HEK293 (cell line): ENCODE results near the gene RBM17.

Experiments used
- CTCF ChIA-PET: fragments of 350-600 bp; formaldehyde crosslinking; extraction: SDS; loops from one replicate; lab custom pipeline; 2021; ENCODE audit warnings: antibody characterized with exemption; lab: Yijun Ruan, JAX
- POLR2A ChIA-PET: fragments of 300-600 bp; formaldehyde crosslinking; extraction: SDS; loops from one replicate; lab custom pipeline; 2020; ENCODE audit warnings: antibody characterized with exemption, inconsistent platforms; lab: Yijun Ruan, JAX
- H3K27ac ChIP-seq: fragments of 200-500 bp; sonication (Bioruptor generic); 2 replicates; pipeline ENCODE4 v1.5.1; 2014; ENCODE audit warnings: low read depth, low read length, control low read depth, inconsistent platforms; ENCODE audit errors: extremely low read depth
- H3K36me3 ChIP-seq, 2 experiments: fragments of 200-500 bp in 1 of 2; sonication (Bioruptor generic) in 1 of 2; 1 replicate in 1 of 2; 2 replicates in 1 of 2; pipeline ENCODE4 v1.5.1; 2014 to 2017; ENCODE audit warnings: inconsistent platforms in 2 of 2, low read length in 2 of 2; ENCODE audit not compliant: control insufficient read depth in 2 of 2, insufficient read depth in 1 of 2
- H3K4me1 ChIP-seq: fragments of 200-500 bp; sonication (Bioruptor generic); 2 replicates; pipeline ENCODE4 v1.5.1; 2014; ENCODE audit warnings: mild to moderate bottlenecking, low read length, inconsistent platforms; ENCODE audit not compliant: control insufficient read depth, insufficient read depth
- H3K4me3 ChIP-seq: 2 replicates; pipeline ENCODE4 v1.5.1; 2011; ENCODE audit warnings: low read depth, mild to moderate bottlenecking, control low read depth, low read length, moderate library complexity
- H3K9me3 ChIP-seq: fragments of 200-500 bp; sonication (Bioruptor generic); 2 replicates; pipeline ENCODE4 v1.5.1; 2014; ENCODE audit warnings: low read depth, low read length, inconsistent platforms; ENCODE audit not compliant: control insufficient read depth, insufficient read depth
- HOXC10 ChIP-seq: sonication (generic); formaldehyde crosslinking; IDR thresholded peaks from 2 replicates; pipeline ENCODE4 v1.8.1; 2023; ENCODE audit warnings: mild to moderate bottlenecking, missing genetic modification reagents
- KLF16 ChIP-seq: fragments of 450-650 bp; formaldehyde crosslinking; IDR thresholded peaks from 2 replicates; pipeline ENCODE4 v1.5.1; 2017; ENCODE audit warnings: missing biosample characterization, missing genetic modification characterization
- MEIS1 ChIP-seq: sonication (generic); formaldehyde crosslinking; IDR thresholded peaks from 2 replicates; pipeline ENCODE4 v1.8.1; 2022; ENCODE audit warnings: missing genetic modification reagents, mild to moderate bottlenecking, borderline replicate concordance
- PRDM10 ChIP-seq: fragments of 450-650 bp; formaldehyde crosslinking; IDR thresholded peaks from 2 replicates; pipeline ENCODE4 v1.5.1; 2016; ENCODE audit warnings: missing biosample characterization, missing genetic modification characterization
- ZBTB11 ChIP-seq: fragments of 450-650 bp; formaldehyde crosslinking; conservative IDR thresholded peaks from 2 replicates; pipeline ENCODE4 v1.5.1; 2016; ENCODE audit warnings: low read depth, missing biosample characterization, missing genetic modification characterization
- ZFP3 ChIP-seq: fragments of 450-650 bp; formaldehyde crosslinking; IDR thresholded peaks from 2 replicates; pipeline ENCODE4 v1.5.1; 2016; ENCODE audit warnings: low read depth, missing biosample characterization, missing genetic modification characterization
- ZNF133 ChIP-seq: fragments of 450-650 bp; formaldehyde crosslinking; IDR thresholded peaks from 2 replicates; pipeline ENCODE4 v1.5.1; 2016; ENCODE audit warnings: missing biosample characterization, missing genetic modification characterization
- ZNF19 ChIP-seq: fragments of 450-650 bp; formaldehyde crosslinking; IDR thresholded peaks from 2 replicates; pipeline ENCODE4; 2016; ENCODE audit warnings: missing biosample characterization, missing genetic modification characterization, low read depth
- ZNF214 ChIP-seq: fragments of 450-650 bp; formaldehyde crosslinking; IDR thresholded peaks from 2 replicates; pipeline ENCODE4 v1.5.1; 2017; ENCODE audit warnings: missing biosample characterization, mild to moderate bottlenecking, missing genetic modification characterization, borderline replicate concordance
- ZNF324 ChIP-seq: fragments of 450-650 bp; formaldehyde crosslinking; IDR thresholded peaks from 2 replicates; pipeline ENCODE4 v1.5.1; 2016; ENCODE audit warnings: missing biosample characterization, missing genetic modification characterization
- ZNF391 ChIP-seq: fragments of 450-650 bp; formaldehyde crosslinking; IDR thresholded peaks from 2 replicates; pipeline ENCODE4 v1.5.1; 2016; ENCODE audit warnings: low read depth, missing biosample characterization, missing genetic modification characterization, borderline replicate concordance
- ZNF426 ChIP-seq: fragments of 450-650 bp; formaldehyde crosslinking; IDR thresholded peaks from 2 replicates; pipeline ENCODE4 v1.5.1; 2017; ENCODE audit warnings: missing biosample characterization, missing genetic modification characterization, mild to moderate bottlenecking, inconsistent platforms, moderate library complexity
- ZNF473 ChIP-seq: fragments of 450-650 bp; formaldehyde crosslinking; IDR thresholded peaks from 2 replicates; pipeline ENCODE4 v1.5.1; 2017; ENCODE audit warnings: missing biosample characterization, missing genetic modification characterization
- ZNF48 ChIP-seq: fragments of 450-650 bp; formaldehyde crosslinking; IDR thresholded peaks from 2 replicates; pipeline ENCODE4 v1.5.1; 2016; ENCODE audit warnings: missing biosample characterization, missing genetic modification characterization
- ZNF580 ChIP-seq: fragments of 450-650 bp; formaldehyde crosslinking; IDR thresholded peaks from 2 replicates; pipeline ENCODE4 v1.5.1; 2016; ENCODE audit warnings: missing biosample characterization, missing genetic modification characterization
- ZNF596 ChIP-seq: fragments of 450-650 bp; IDR thresholded peaks from 2 replicates; pipeline ENCODE4 v1.5.0; 2018; ENCODE audit warnings: missing biosample characterization, mild to moderate bottlenecking, missing genetic modification characterization, moderate library complexity
- ZNF621 ChIP-seq: fragments of 450-650 bp; formaldehyde crosslinking; IDR thresholded peaks from 2 replicates; pipeline ENCODE4 v1.5.1; 2017; ENCODE audit warnings: missing biosample characterization, missing genetic modification characterization
- ZNF624 ChIP-seq: fragments of 450-650 bp; formaldehyde crosslinking; IDR thresholded peaks from 2 replicates; pipeline ENCODE4 v1.5.1; 2017; ENCODE audit warnings: missing biosample characterization, missing genetic modification characterization
- ZNF629 ChIP-seq: fragments of 450-650 bp; formaldehyde crosslinking; IDR thresholded peaks from 2 replicates; pipeline ENCODE4 v1.5.1; 2017; ENCODE audit warnings: missing biosample characterization, missing genetic modification characterization
- ZNF704 ChIP-seq: fragments of 450-650 bp; formaldehyde crosslinking; IDR thresholded peaks from 2 replicates; pipeline ENCODE4 v1.5.1; 2016; ENCODE audit warnings: missing biosample characterization, missing genetic modification characterization
- ZSCAN4 ChIP-seq: fragments of 450-650 bp; formaldehyde crosslinking; IDR thresholded peaks from 2 replicates; pipeline ENCODE4 v1.5.1; 2017; ENCODE audit warnings: missing biosample characterization, missing genetic modification characterization

Gene RBM17

GRCh38 chr10:6080417-6080973 lies 8.3 kb upstream of the RBM17 start:
- POLR2A ChIA-PET = no interaction called here
- no peak overlapping the region for H3K4me3 ChIP-seq
- no peaks in the 10 kb centered on the region for H3K36me3 ChIP-seq
- CTCF ChIA-PET = interaction anchor here (1.3 kb wide), 1 partner anchor 66 kb away, joined by 3 read pairs; no protein-coding TSS in a partner anchor
- H3K9me3 ChIP-seq = no peaks in the 10 kb centered on the region
- no peak overlapping the region for H3K27ac ChIP-seq
- H3K4me1 ChIP-seq = no peaks in the 10 kb centered on the region
- TF ChIP-seq ZNF48 (no peak), KLF16 (no peak), PRDM10 (tag by site-specific recombination) (no peak), ZNF426 (no peak), ZNF624 (tag by site-specific recombination) (no peak), ZNF596 (tag by site-specific recombination) (no peak), ZNF621 (tag by site-specific recombination) (no peak), ZNF473 (tag by site-specific recombination) (no peak)

GRCh38 chr10:6082496-6083395 lies 6.1 kb upstream of the RBM17 start:
- POLR2A ChIA-PET = no interaction called here

GRCh38 chr10:6083523-6084475 lies 5.0 kb upstream of the RBM17 start:
- no peak overlapping the region for H3K4me3 ChIP-seq
- TF ChIP-seq ZSCAN4 (tag by site-specific recombination) = no peak
- TF ChIP-seq ZNF580 = no peak
- no peak for TF ChIP-seq ZBTB11 (tag by site-specific recombination)
- TF ChIP-seq ZNF133 (tag by site-specific recombination) = no peak
- TF ChIP-seq ZNF19 = no peak
- TF ChIP-seq, all 188 proteins: peak for 0
- CTCF ChIA-PET = interaction anchor here (0.6 to 0.7 kb wide), 2 partner anchors 152 to 793 kb away, joined by 3 read pairs; no protein-coding TSS in a partner anchor
- no peak overlapping the region for H3K27ac ChIP-seq
- POLR2A ChIA-PET = no interaction called here
- H3K9me3 ChIP-seq = no peaks in the 10 kb centered on the region
- no peaks in the 10 kb centered on the region for H3K36me3 ChIP-seq
- no peaks in the 10 kb centered on the region for H3K4me1 ChIP-seq

More at GRCh38 chr10:6082496-6083395, 6.1 kb upstream of the RBM17 start:
- no peak overlapping the region for H3K4me3 ChIP-seq
- TF ChIP-seq HOXC10 (CRISPR knock-in tag) (no peak), ZFP3 (tag by site-specific recombination) (no peak), ZNF391 (tag by site-specific recombination) (no peak), MEIS1 (no peak), ZNF214 (tag by site-specific recombination) (no peak), ZNF704 (tag by site-specific recombination) (no peak), ZNF629 (no peak), ZNF324 (tag by site-specific recombination) (no peak), ZNF426 (no peak)
- H3K9me3 ChIP-seq = no peaks in the 10 kb centered on the region
- H3K4me1 ChIP-seq = no peaks in the 10 kb centered on the region
- H3K36me3 ChIP-seq = no peaks in the 10 kb centered on the region
- CTCF ChIA-PET = no interaction called here
- H3K27ac ChIP-seq = no peak overlapping the region
